HG03342 (cell line): ENCODE results near the gene MTHFD2L.

Experiments used
- ATAC-seq: cut with Tn5 transposase; IDR thresholded peaks from one replicate; pipeline ENCODE4 v1.9.1; 2021; ENCODE audit warnings: mild to moderate bottlenecking, moderate library complexity; ENCODE audit not compliant: unreplicated experiment

Gene MTHFD2L

GRCh38 chr4:74294681-74295080 is 136.8 kb downstream of the MTHFD2L start:
- ATAC-seq = no peak

- no peak for ATAC-seq
Observed at GRCh38 chr4:74297539-74297938, 139.6 kb downstream of the MTHFD2L start.

- no peak for ATAC-seq
Observed at GRCh38 chr4:74304095-74304625, 146.2 kb downstream of the MTHFD2L start.

GRCh38 chr4:74305000-74305399 is 147.1 kb downstream of the MTHFD2L start:
- no peak for ATAC-seq

GRCh38 chr4:74307170-74307569 is 149.3 kb downstream of the MTHFD2L start:
- no peak for ATAC-seq

GRCh38 chr4:74308215-74308614 is 150.3 kb downstream of the MTHFD2L start, which contains the start of gene EPGN:
EPGN (plus strand) TSS chr4:74308470; CDS start chr4:74308534, 64 bp downstream.
- no peak for ATAC-seq

GRCh38 chr4:74309223-74309622 is 151.3 kb downstream of the MTHFD2L start:
- no peak for ATAC-seq

GRCh38 chr4:74311696-74312313 is 153.9 kb downstream of the MTHFD2L start:
- peak; percentile 54 for ATAC-seq

- ATAC-seq = no peak
Observed at GRCh38 chr4:74314329-74314728, 156.4 kb downstream of the MTHFD2L start.

GRCh38 chr4:74314944-74315343 is 157.0 kb downstream of the MTHFD2L start:
- ATAC-seq = no peak

GRCh38 chr4:74315376-74315775 is 157.5 kb downstream of the MTHFD2L start:
- no peak for ATAC-seq

- no peak for ATAC-seq
Observed at GRCh38 chr4:74316397-74316796, 158.5 kb downstream of the MTHFD2L start.

- no peak for ATAC-seq
Observed at GRCh38 chr4:74317616-74318246, 159.8 kb downstream of the MTHFD2L start.

- ATAC-seq = no peak
Observed at GRCh38 chr4:74318276-74318675, 160.4 kb downstream of the MTHFD2L start.

- no peak for ATAC-seq
Observed at GRCh38 chr4:74319470-74319869, 161.6 kb downstream of the MTHFD2L start.

GRCh38 chr4:74320559-74321118 is 162.7 kb downstream of the MTHFD2L start:
- ATAC-seq = peak; percentile 83

GRCh38 chr4:74322301-74322700 is 164.4 kb downstream of the MTHFD2L start:
- ATAC-seq = no peak

GRCh38 chr4:74323663-74324062 is 165.7 kb downstream of the MTHFD2L start:
- no peak for ATAC-seq

GRCh38 chr4:74324262-74324661 is 166.3 kb downstream of the MTHFD2L start:
- no peak for ATAC-seq

GRCh38 chr4:74325886-74326285 is 168.0 kb downstream of the MTHFD2L start:
- no peak for ATAC-seq

- ATAC-seq = no peak
Observed at GRCh38 chr4:74327762-74328161, 169.8 kb downstream of the MTHFD2L start.

- no peak for ATAC-seq
Observed at GRCh38 chr4:74328501-74328900, 170.6 kb downstream of the MTHFD2L start.
